H9 (cell line): ENCODE measurements around the gene PFDN1. TPM values are rescaled to one million over a fixed set of nuclear protein-coding genes. Genes with fewer than 3 reads are reported as not detected.

Source experiments
- DNase-seq: peaks from one replicate; pipeline ENCODE4 v3.0.0-alpha.2; 2017
- H2AFZ ChIP-seq: one replicate; pipeline ENCODE4 v1.6.1; 2013; ENCODE audit warnings: mild to moderate bottlenecking, low read length, control low read depth, moderate library complexity
- H2AK5ac ChIP-seq: 2 replicates; pipeline ENCODE4 v1.6.1; 2013; ENCODE audit warnings: low read length, control low read depth, mixed read lengths; ENCODE audit not compliant: insufficient read length
- H2BK120ac ChIP-seq: one replicate; pipeline ENCODE4 v1.6.1; 2013; ENCODE audit warnings: low read depth, mild to moderate bottlenecking, low read length, control low read depth, inconsistent platforms; ENCODE audit not compliant: poor library complexity, severe bottlenecking
- H2BK12ac ChIP-seq: 2 replicates; pipeline ENCODE4 v1.6.1; 2013; ENCODE audit warnings: low read length, control low read depth, mixed read lengths, low read depth; ENCODE audit not compliant: insufficient read length
- H2BK15ac ChIP-seq: 2 replicates; pipeline ENCODE4 v1.6.1; 2013; ENCODE audit warnings: low read depth, low read length, control low read depth
- H2BK20ac ChIP-seq: one replicate; pipeline ENCODE4 v1.6.1; 2013; ENCODE audit warnings: low read depth, mild to moderate bottlenecking, low read length, control low read depth, inconsistent platforms; ENCODE audit not compliant: poor library complexity, severe bottlenecking
- H2BK5ac ChIP-seq: 2 replicates; pipeline ENCODE4 v1.6.1; 2013; ENCODE audit warnings: low read length, control low read depth, mixed read lengths; ENCODE audit not compliant: insufficient read length
- H3K14ac ChIP-seq: 2 replicates; pipeline ENCODE4 v1.6.1; 2013; ENCODE audit warnings: low read length, control low read depth; ENCODE audit not compliant: insufficient read depth
- H3K18ac ChIP-seq: 2 replicates; pipeline ENCODE4 v1.6.1; 2013; ENCODE audit warnings: low read depth, mild to moderate bottlenecking, mixed read lengths, low read length, control low read depth; ENCODE audit not compliant: insufficient read length
- H3K23ac ChIP-seq: 2 replicates; pipeline ENCODE4 v1.6.1; 2013; ENCODE audit warnings: low read length, control low read depth, mixed read lengths, low read depth; ENCODE audit not compliant: insufficient read length
- H3K23me2 ChIP-seq: 2 replicates; pipeline ENCODE4 v1.6.1; 2013; ENCODE audit warnings: low read depth, mild to moderate bottlenecking, mixed read lengths, low read length, control low read depth; ENCODE audit not compliant: insufficient read length, poor library complexity, severe bottlenecking
- H3K27ac ChIP-seq: 2 replicates; pipeline ENCODE4 v1.5.1; 2013; ENCODE audit warnings: low read length, control low read depth, mixed read lengths, low read depth; ENCODE audit not compliant: insufficient read length
- H3K27me3 ChIP-seq: 2 replicates; pipeline ENCODE4 v1.6.1; 2013; ENCODE audit warnings: low read length, control low read depth, inconsistent platforms; ENCODE audit not compliant: insufficient read depth
- H3K4ac ChIP-seq: 2 replicates; pipeline ENCODE4 v1.6.1; 2013; ENCODE audit warnings: low read depth, mild to moderate bottlenecking, control low read depth, inconsistent platforms, low read length, moderate library complexity
- H3K4me1 ChIP-seq: 2 replicates; pipeline ENCODE4 v1.6.1; 2013; ENCODE audit warnings: low read length, control low read depth, inconsistent platforms; ENCODE audit not compliant: insufficient read depth
- H3K4me2 ChIP-seq: 2 replicates; pipeline ENCODE4 v1.6.1; 2013; ENCODE audit warnings: low read length, control low read depth, mixed read lengths; ENCODE audit not compliant: insufficient read length, insufficient read depth
- H3K56ac ChIP-seq: 2 replicates; pipeline ENCODE4 v1.6.1; 2013; ENCODE audit warnings: low read depth, mild to moderate bottlenecking, mixed read lengths, low read length, control low read depth; ENCODE audit not compliant: insufficient read length
- H3K79me1 ChIP-seq: 2 replicates; pipeline ENCODE4 v1.6.1; 2013; ENCODE audit warnings: low read depth, mild to moderate bottlenecking, moderate library complexity, low read length, control low read depth, inconsistent platforms; ENCODE audit not compliant: insufficient read depth, poor library complexity, severe bottlenecking
- H3K79me2 ChIP-seq: 2 replicates; pipeline ENCODE4 v1.6.1; 2013; ENCODE audit warnings: low read length, control low read depth, inconsistent platforms; ENCODE audit not compliant: insufficient read depth
- H3K9ac ChIP-seq: 2 replicates; pipeline ENCODE4 v1.6.1; 2013; ENCODE audit warnings: low read length, control low read depth, mixed read lengths; ENCODE audit not compliant: insufficient read length; ENCODE audit errors: extremely low read depth
- H3K9me3 ChIP-seq: one replicate; pipeline ENCODE4 v1.6.1; 2013; ENCODE audit warnings: low read depth, low read length, inconsistent platforms; ENCODE audit not compliant: control insufficient read depth
- H3T11ph ChIP-seq: one replicate; pipeline ENCODE4 v1.6.1; 2013; ENCODE audit warnings: mild to moderate bottlenecking, low read length, control low read depth, inconsistent platforms
- H4K20me1 ChIP-seq: one replicate; pipeline ENCODE4 v1.6.1; 2013; ENCODE audit not compliant: control insufficient read depth, insufficient read length, insufficient read depth
- H4K5ac ChIP-seq: 2 replicates; pipeline ENCODE4 v1.6.1; 2013; ENCODE audit warnings: low read depth, mild to moderate bottlenecking, mixed read lengths, low read length, control low read depth; ENCODE audit not compliant: insufficient read length
- H4K8ac ChIP-seq: replicated peaks from 2 replicates; pipeline ENCODE4 v1.6.1; 2013; ENCODE audit warnings: low read length, control low read depth, mixed read lengths, low read depth; ENCODE audit not compliant: insufficient read length
- H4K91ac ChIP-seq: 2 replicates; pipeline ENCODE4 v1.6.1; 2013; ENCODE audit warnings: low read depth, mild to moderate bottlenecking, moderate library complexity, mixed read lengths, low read length, control low read depth; ENCODE audit not compliant: insufficient read length
- H3K27ac Mint-ChIP-seq, 3 experiments: 2 replicates in 2 of 3; 3 replicates in 1 of 3; pipeline ENCODE4 v1.8.0; 2020 to 2021; ENCODE audit warnings: mixed read lengths in 3 of 3, mild to moderate bottlenecking in 1 of 3, moderate library complexity in 1 of 3
- H3K27me3 Mint-ChIP-seq: 2 replicates; pipeline ENCODE4 v1.8.0; 2021; ENCODE audit warnings: low read depth, mild to moderate bottlenecking, moderate library complexity, mixed read lengths
- H3K36me3 Mint-ChIP-seq, 3 experiments: 2 replicates in 2 of 3; 3 replicates in 1 of 3; pipeline ENCODE4 v1.8.0; 2020 to 2021; ENCODE audit warnings: low read depth in 3 of 3, mixed read lengths in 3 of 3; ENCODE audit not compliant: insufficient read depth in 1 of 3
- H3K4me1 Mint-ChIP-seq, 2 experiments: 2 replicates each; pipeline ENCODE4 v1.8.0; 2020; ENCODE audit warnings: mixed read lengths in 2 of 2
- H3K4me3 Mint-ChIP-seq, 2 experiments: 2 replicates in 1 of 2; 3 replicates in 1 of 2; pipeline ENCODE4 v1.8.0; 2020 to 2021; ENCODE audit warnings: mild to moderate bottlenecking in 2 of 2, mixed read lengths in 2 of 2, moderate library complexity in 1 of 2
- H3K9me3 Mint-ChIP-seq, 2 experiments: 2 replicates in 1 of 2; 3 replicates in 1 of 2; pipeline ENCODE4 v1.8.0; 2020; ENCODE audit warnings: mild to moderate bottlenecking in 2 of 2, mixed read lengths in 2 of 2, moderate library complexity in 1 of 2
- CTCF ChIP-seq: fragments of 200-600 bp; sonication (generic); conservative IDR thresholded peaks from 3 replicates; pipeline ENCODE4 v1.8.0; 2021; ENCODE audit warnings: antibody characterized with exemption, mild to moderate bottlenecking
- WGBS: extraction: QIAGEN DNeasy Blood & Tissue Kit; methylation state at CpG from one replicate; pipeline ENCODE4 v1.1.7; 2013; ENCODE audit warnings: missing lambda C conversion rate, low lambda C conversion rate, mixed read lengths; ENCODE audit not compliant: insufficient read length; ENCODE audit errors: extremely low coverage; 5-methylcytosine and 5-hydroxymethylcytosine counted together
- total RNA-seq: library from RNA; stranded (reverse); gene quantifications from 2 replicates; pipeline ENCODE4 v1.2.1, GENCODE V29; 2021

Gene PFDN1
- total RNA-seq, 1 experiment from 2014 or later: 58.3 TPM

- no peak overlapping the region for H3K14ac ChIP-seq
- H3K4me3 Mint-ChIP-seq: no peak overlapping the region
- no peak overlapping the region for H3K23ac ChIP-seq
- no peak overlapping the region for H3K4me2 ChIP-seq
- H3K9me3 Mint-ChIP-seq: no peaks in the 10 kb centered on the region
- peaks cover 5% of the 10 kb centered on the region for H3K79me1 ChIP-seq
- no peak overlapping the region for H3T11ph ChIP-seq
- no peak overlapping the region for H2BK120ac ChIP-seq
- no peak overlapping the region for H4K8ac ChIP-seq
- no peak overlapping the region for H2BK20ac ChIP-seq
- H2AFZ ChIP-seq: no peak overlapping the region
- WGBS: no CpG with 5 or more reads among the region's 1 CpG
- no peaks in the 10 kb centered on the region for H3K27me3 Mint-ChIP-seq
- no peak for DNase-seq
- no peak overlapping the region for H2BK12ac ChIP-seq
- no peak overlapping the region for H3K18ac ChIP-seq
- no peak overlapping the region for H3K27ac Mint-ChIP-seq
- no peak overlapping the region for H2AK5ac ChIP-seq
- no peak overlapping the region for H3K4ac ChIP-seq
- H3K9ac ChIP-seq: no peak overlapping the region
- no peak overlapping the region for H3K27ac ChIP-seq
- no peaks in the 10 kb centered on the region for H3K27me3 ChIP-seq
- no peak overlapping the region for H2BK5ac ChIP-seq
- H3K23me2 ChIP-seq: no peaks in the 10 kb centered on the region
- H3K4me1 ChIP-seq: no peaks in the 10 kb centered on the region
- no peak overlapping the region for H4K91ac ChIP-seq
- H3K9me3 ChIP-seq: no peaks in the 10 kb centered on the region
- H3K79me2 ChIP-seq: peaks cover 5% of the 10 kb centered on the region; the same call in 1 of the 2 replicates
- peaks cover 0 to 19% of the 10 kb centered on the region in 2 experiments; a peak in 3 of 4 replicates for H3K4me1 Mint-ChIP-seq
- H2BK15ac ChIP-seq: no peak overlapping the region
- no peak overlapping the region for H3K56ac ChIP-seq
- no peak overlapping the region for H4K5ac ChIP-seq
- TF ChIP-seq CTCF: no peak
- peaks cover 3 to 19% (median 19%) of the 10 kb centered on the region in 3 experiments; a peak in 6 of 7 replicates for H3K36me3 Mint-ChIP-seq
- H4K20me1 ChIP-seq: no peaks in the 10 kb centered on the region
These were observed 7.5 kb downstream of the PFDN1 start for GRCh38 chr5:140295414-140295813.
